HuH-7 (cell line): ENCODE data around the gene CHRNB1.

Experiments
- DNase-seq: peaks from one replicate; pipeline ENCODE4 v3.0.0; 2011; ENCODE audit warnings: low spot score

Gene CHRNB1

DNA sequence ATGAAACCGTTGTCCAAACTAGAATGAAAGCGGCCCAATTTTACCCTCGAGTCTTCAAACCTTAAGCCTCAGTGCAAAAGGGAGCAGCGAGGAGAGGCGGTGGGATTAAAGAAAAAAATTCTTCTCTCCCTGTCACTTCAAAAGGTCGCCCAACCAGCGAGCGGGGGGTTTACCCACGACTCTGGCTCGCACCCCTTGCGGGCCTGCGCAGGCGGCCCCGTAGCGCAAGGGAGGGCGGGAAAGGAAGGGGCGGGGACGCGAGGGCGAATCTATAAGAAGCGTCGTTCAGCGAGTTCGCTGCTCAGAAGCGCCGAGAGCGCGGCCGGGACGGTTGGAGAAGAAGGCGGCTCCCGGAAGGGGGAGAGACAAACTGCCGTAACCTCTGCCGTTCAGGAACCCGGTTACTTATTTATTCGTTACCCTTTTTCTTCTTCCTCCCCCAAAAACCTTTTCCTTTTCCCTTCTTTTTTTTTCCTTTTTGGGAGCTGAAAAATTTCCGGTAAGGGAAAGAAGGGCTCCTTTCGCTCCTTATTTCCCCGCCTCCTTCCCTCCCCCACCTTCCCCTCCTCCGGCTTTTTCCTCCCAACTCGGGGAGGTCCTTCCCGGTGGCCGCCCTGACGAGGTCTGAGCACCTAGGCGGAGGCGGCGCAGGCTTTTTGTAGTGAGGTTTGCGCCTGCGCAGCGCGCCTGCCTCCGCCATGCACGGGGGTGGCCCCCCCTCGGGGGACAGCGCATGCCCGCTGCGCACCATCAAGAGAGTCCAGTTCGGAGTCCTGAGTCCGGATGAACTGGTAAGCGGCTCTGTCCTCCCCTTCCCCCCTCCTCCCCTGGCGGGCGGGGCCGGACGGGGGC is 39.4 kb downstream of the CHRNB1 start, which contains the start of gene POLR2A:
POLR2A (plus strand) TSS at position 300 of the 852 bp plus-strand sequence.
- DNase-seq, result peak; percentile 82

- DNase-seq, result no peak
Measured at GRCh38 chr17:7484919-7485377, 40.1 kb downstream of the CHRNB1 start.

GRCh38 chr17:7486181-7486580 is 41.3 kb downstream of the CHRNB1 start:
- DNase-seq, result no peak

GRCh38 chr17:7490144-7490543 is 45.3 kb downstream of the CHRNB1 start:
- no peak for DNase-seq

GRCh38 chr17:7491583-7491982 is 46.7 kb downstream of the CHRNB1 start:
- no peak for DNase-seq

DNA sequence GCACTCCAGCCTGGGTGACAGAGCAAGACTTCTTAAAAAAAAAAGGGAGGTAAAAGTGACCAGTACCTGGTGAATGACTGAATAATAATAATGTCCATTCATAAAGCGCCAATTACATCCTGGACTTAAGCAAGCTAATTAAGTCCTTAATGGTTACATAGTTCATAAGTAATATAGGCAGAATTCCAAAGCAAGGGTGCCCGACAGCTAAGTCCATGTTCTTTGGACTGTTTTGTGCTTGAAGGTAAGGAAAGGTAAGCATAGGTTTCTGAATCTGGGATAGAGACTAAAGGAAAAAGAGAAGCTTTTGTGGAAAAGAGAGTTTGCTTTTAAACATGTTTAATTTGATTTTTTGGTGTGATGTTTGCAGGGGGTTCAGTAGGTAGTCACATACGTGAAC is 49.1 kb downstream of the CHRNB1 start:
- DNase-seq, result no peak

GRCh38 chr17:7495906-7496434 is 51.1 kb downstream of the CHRNB1 start:
- DNase-seq, result no peak

DNA sequence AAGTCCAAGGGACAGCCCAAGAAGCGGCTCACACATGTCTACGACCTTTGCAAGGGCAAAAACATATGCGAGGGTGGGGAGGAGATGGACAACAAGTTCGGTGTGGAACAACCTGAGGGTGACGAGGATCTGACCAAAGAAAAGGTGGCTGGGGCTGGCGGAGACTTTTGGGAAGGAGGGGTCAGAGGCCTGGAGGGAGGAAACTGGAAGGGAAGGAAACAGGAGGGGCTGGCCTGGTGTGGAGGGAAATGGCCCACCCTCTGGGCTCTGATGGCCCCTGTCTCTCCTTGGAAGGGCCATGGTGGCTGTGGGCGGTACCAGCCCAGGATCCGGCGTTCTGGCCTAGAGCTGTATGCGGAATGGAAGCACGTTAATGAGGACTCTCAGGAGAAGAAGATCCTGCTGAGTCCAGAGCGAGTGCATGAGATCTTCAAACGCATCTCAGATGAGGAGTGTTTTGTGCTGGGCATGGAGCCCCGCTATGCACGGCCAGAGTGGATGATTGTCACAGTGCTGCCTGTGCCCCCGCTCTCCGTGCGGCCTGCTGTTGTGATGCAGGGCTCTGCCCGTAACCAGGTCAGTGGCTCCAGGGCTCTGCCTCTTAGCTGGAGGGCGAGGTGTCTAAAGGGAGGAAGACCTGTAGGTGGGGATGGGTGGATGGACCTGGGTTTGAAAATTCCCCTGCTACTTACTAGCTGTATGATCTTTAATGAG is 51.8 kb downstream of the CHRNB1 start:
- DNase-seq, result no peak

- DNase-seq, result no peak
Measured at GRCh38 chr17:7497228-7497627, 52.4 kb downstream of the CHRNB1 start.

GRCh38 chr17:7497636-7498035 is 52.8 kb downstream of the CHRNB1 start:
- no peak for DNase-seq

GRCh38 chr17:7499161-7499560 is 54.3 kb downstream of the CHRNB1 start:
- no peak for DNase-seq

DNA sequence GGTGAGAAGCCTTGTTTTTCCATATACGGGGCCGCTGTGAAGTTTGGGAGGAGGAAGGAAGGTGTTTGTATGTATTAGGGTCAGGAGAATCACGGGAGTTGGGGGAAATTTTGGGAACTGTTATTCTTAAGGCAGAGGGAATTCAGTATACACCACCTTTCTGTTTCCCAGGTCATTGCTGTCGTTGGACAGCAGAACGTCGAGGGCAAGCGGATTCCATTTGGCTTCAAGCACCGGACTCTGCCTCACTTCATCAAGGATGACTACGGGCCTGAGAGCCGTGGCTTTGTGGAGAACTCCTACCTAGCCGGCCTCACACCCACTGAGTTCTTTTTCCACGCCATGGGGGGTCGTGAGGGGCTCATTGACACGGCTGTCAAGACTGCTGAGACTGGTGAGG is 56.9 kb downstream of the CHRNB1 start:
- DNase-seq, result no peak

GRCh38 chr17:7502171-7502847 is 57.4 kb downstream of the CHRNB1 start:
- DNase-seq, result no peak

DNA sequence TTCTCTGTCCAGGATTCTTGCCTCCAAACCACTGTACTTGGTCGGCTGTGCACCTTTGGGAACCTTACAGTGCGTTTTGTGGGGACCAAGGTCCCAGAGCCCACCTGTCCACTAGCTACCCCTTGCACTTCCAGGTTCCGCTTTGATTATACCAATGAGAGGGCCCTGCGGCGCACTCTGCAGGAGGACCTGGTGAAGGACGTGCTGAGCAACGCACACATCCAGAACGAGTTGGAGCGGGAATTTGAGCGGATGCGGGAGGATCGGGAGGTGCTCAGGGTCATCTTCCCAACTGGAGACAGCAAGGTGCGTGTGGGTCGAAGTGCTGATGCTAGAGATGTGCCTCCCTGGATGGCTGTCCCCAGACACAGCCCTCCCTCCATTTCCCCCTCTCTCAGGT is 58.1 kb downstream of the CHRNB1 start:
- DNase-seq, result no peak

GRCh38 chr17:7503521-7503920 is 58.7 kb downstream of the CHRNB1 start:
- no peak for DNase-seq
